Measurements from ENCODE around the gene LRRC47. TPM values are rescaled to one million over a fixed set of nuclear protein-coding genes. Genes with fewer than 3 reads are reported as not detected.

LRRC47 gene
- total and polyA plus RNA-seq, 2 of the 13 experiments (the other 11 are each of a cell fraction or from before 2014, with no cell fraction given) = 18.3 to 52.5 TPM

DNA sequence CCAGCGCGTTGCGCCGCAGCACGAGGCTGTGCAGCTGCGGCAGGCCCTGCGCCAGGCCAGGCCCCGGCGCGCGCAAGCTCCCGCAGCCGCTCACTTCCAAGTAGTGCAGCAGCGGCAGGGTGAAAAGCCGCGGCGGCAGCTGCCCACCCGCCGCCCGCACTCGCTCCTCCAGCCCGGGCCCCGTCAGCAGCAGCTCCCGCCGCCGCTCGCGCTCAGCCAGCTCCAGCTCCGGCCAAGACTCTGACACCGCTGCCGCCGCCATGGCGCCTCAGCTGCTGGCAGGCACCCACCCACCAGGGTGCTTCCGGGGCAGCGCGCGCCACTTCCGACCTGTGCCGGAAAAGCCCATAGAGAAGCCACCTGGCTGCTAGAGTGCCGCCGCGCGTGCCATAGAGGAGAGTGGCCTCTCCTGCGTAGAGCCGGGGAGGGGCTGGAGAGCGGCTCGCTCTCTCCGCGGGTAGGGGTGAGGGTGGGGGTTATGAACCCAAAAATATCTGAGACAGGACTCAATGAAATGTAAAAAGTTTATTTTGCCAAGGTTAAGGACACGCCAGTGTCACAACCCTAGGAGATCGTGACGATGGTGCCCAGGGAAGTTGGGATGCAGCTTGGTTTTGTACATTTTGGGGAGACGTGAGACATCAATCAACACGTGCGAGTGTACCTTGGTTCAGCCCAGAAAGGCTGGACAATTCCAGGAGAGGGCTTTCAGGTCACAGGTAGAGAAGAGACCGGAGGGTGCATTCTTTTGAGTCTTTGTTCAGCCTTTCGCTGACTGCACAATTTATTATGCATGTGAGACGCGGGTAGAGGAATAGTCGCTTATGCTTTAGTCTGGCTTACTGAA, at the start of gene LRRC47 (continued):
- TF ChIP-seq, protein P1, sequence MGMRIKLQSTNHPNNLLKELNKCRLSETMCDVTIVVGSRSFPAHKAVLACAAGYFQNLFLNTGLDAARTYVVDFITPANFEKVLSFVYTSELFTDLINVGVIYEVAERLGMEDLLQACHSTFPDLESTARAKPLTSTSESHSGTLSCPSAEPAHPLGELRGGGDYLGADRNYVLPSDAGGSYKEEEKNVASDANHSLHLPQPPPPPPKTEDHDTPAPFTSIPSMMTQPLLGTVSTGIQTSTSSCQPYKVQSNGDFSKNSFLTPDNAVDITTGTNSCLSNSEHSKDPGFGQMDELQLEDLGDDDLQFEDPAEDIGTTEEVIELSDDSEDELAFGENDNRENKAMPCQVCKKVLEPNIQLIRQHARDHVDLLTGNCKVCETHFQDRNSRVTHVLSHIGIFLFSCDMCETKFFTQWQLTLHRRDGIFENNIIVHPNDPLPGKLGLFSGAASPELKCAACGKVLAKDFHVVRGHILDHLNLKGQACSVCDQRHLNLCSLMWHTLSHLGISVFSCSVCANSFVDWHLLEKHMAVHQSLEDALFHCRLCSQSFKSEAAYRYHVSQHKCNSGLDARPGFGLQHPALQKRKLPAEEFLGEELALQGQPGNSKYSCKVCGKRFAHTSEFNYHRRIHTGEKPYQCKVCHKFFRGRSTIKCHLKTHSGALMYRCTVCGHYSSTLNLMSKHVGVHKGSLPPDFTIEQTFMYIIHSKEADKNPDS (CRISPR knock-in tag; IDR thresholded peaks at IDR 0.05) = no peak
- peak; percentile 64; the same call in 1 of the 2 replicates for TF ChIP-seq ZNF879 (CRISPR knock-in tag; IDR thresholded peaks at IDR 0.05)
- TF ChIP-seq, protein P2, sequence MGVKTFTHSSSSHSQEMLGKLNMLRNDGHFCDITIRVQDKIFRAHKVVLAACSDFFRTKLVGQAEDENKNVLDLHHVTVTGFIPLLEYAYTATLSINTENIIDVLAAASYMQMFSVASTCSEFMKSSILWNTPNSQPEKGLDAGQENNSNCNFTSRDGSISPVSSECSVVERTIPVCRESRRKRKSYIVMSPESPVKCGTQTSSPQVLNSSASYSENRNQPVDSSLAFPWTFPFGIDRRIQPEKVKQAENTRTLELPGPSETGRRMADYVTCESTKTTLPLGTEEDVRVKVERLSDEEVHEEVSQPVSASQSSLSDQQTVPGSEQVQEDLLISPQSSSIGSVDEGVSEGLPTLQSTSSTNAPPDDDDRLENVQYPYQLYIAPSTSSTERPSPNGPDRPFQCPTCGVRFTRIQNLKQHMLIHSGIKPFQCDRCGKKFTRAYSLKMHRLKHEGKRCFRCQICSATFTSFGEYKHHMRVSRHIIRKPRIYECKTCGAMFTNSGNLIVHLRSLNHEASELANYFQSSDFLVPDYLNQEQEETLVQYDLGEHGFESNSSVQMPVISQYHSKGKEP (CRISPR knock-in tag; IDR thresholded peaks at IDR 0.05) = peak; percentile 70; the same call in 1 of the 2 replicates
- 0 out of 2 replicates have a peak, but pooled peaks have one; percentile 13 for TF ChIP-seq NR2F2 (IDR thresholded peaks at IDR 0.05; ENCODE audit: borderline replicate concordance, low read depth)
- TF ChIP-seq ZNF607 (CRISPR knock-in tag; IDR thresholded peaks at IDR 0.05; ENCODE audit: borderline replicate concordance) = peak; percentile 85; the same call in 1 of the 2 replicates
- TF ChIP-seq ZKSCAN5 (CRISPR knock-in tag; IDR thresholded peaks at IDR 0.05) = no peak
- TF ChIP-seq ZNF260 (CRISPR knock-in tag; IDR thresholded peaks at IDR 0.05; ENCODE audit: borderline replicate concordance, low read depth) = no peak
- TF ChIP-seq SAP130 (CRISPR knock-in tag; IDR thresholded peaks at IDR 0.05; ENCODE audit: low read depth) = peak; percentile 97
- no peak for TF ChIP-seq NPAS2 (CRISPR knock-in tag; IDR thresholded peaks at IDR 0.05; ENCODE audit: borderline replicate concordance)
- no peak for TF ChIP-seq ZSCAN22 (CRISPR knock-in tag; IDR thresholded peaks at IDR 0.05)
- TF ChIP-seq JUND (CRISPR knock-in tag; IDR thresholded peaks at IDR 0.05) = no peak
- TF ChIP-seq, protein P3, sequence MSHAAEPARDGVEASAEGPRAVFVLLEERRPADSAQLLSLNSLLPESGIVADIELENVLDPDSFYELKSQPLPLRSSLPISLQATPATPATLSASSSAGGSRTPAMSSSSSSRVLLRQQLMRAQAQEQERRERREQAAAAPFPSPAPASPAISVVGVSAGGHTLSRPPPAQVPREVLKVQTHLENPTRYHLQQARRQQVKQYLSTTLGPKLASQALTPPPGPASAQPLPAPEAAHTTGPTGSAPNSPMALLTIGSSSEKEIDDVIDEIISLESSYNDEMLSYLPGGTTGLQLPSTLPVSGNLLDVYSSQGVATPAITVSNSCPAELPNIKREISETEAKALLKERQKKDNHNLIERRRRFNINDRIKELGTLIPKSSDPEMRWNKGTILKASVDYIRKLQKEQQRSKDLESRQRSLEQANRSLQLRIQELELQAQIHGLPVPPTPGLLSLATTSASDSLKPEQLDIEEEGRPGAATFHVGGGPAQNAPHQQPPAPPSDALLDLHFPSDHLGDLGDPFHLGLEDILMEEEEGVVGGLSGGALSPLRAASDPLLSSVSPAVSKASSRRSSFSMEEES (CRISPR knock-in tag; IDR thresholded peaks at IDR 0.05) = 0 out of 2 replicates have a peak, but pooled peaks have one; percentile 64
- TF ChIP-seq, protein P4, sequence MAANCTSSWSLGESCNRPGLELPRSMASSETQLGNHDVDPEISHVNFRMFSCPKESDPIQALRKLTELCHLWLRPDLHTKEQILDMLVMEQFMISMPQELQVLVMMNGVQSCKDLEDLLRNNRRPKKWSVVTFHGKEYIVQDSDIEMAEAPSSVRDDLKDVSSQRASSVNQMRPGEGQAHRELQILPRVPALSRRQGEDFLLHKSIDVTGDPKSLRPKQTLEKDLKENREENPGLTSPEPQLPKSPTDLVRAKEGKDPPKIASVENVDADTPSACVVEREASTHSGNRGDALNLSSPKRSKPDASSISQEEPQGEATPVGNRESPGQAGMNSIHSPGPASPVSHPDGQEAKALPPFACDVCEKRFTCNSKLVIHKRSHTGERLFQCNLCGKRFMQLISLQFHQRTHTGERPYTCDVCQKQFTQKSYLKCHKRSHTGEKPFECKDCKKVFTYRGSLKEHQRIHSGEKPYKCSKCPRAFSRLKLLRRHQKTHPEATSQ (CRISPR knock-in tag; IDR thresholded peaks at IDR 0.05; ENCODE audit: borderline replicate concordance) = no peak
- TF ChIP-seq, protein P5, sequence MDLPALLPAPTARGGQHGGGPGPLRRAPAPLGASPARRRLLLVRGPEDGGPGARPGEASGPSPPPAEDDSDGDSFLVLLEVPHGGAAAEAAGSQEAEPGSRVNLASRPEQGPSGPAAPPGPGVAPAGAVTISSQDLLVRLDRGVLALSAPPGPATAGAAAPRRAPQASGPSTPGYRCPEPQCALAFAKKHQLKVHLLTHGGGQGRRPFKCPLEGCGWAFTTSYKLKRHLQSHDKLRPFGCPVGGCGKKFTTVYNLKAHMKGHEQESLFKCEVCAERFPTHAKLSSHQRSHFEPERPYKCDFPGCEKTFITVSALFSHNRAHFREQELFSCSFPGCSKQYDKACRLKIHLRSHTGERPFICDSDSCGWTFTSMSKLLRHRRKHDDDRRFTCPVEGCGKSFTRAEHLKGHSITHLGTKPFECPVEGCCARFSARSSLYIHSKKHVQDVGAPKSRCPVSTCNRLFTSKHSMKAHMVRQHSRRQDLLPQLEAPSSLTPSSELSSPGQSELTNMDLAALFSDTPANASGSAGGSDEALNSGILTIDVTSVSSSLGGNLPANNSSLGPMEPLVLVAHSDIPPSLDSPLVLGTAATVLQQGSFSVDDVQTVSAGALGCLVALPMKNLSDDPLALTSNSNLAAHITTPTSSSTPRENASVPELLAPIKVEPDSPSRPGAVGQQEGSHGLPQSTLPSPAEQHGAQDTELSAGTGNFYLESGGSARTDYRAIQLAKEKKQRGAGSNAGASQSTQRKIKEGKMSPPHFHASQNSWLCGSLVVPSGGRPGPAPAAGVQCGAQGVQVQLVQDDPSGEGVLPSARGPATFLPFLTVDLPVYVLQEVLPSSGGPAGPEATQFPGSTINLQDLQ (CRISPR knock-in tag; IDR thresholded peaks at IDR 0.05) = no peak; the same call in 1 of the 2 replicates
- TF ChIP-seq, protein P6, sequence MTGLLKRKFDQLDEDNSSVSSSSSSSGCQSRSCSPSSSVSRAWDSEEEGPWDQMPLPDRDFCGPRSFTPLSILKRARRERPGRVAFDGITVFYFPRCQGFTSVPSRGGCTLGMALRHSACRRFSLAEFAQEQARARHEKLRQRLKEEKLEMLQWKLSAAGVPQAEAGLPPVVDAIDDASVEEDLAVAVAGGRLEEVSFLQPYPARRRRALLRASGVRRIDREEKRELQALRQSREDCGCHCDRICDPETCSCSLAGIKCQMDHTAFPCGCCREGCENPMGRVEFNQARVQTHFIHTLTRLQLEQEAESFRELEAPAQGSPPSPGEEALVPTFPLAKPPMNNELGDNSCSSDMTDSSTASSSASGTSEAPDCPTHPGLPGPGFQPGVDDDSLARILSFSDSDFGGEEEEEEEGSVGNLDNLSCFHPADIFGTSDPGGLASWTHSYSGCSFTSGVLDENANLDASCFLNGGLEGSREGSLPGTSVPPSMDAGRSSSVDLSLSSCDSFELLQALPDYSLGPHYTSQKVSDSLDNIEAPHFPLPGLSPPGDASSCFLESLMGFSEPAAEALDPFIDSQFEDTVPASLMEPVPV (CRISPR knock-in tag; IDR thresholded peaks at IDR 0.05) = no peak
